OCI-LY3 (cell line): ENCODE measurements around the gene ARPC5L.

Source experiments
- H2AFZ ChIP-seq: fragments of 200-600, 300-600 bp; shearing (Covaris generic); 2 replicates; pipeline ENCODE4 v1.6.0; 2014; ENCODE audit warnings: antibody characterized with exemption, low read depth, low read length
- H3K27ac ChIP-seq: fragments of 200-600, 300-600 bp; sonication (generic); 2 replicates; pipeline ENCODE4 v1.5.1; 2014; ENCODE audit warnings: mild to moderate bottlenecking, low read length, moderate library complexity, mixed read lengths
- H3K27me3 ChIP-seq: fragments of 200-600, 300-600 bp; sonication (generic); 2 replicates; pipeline ENCODE4 v1.6.1; 2014; ENCODE audit warnings: low read depth, low read length, mixed read lengths
- H3K36me3 ChIP-seq: fragments of 200-600, 300-600 bp; sonication (generic); replicated peaks from 2 replicates; pipeline ENCODE3; 2014; ENCODE audit warnings: low read depth, low read length, mixed read lengths
- H3K4me1 ChIP-seq: fragments of 300-600, 200-600 bp; sonication (generic); 2 replicates; pipeline ENCODE4 v1.6.1; 2014; ENCODE audit warnings: low read length, mixed read lengths
- H3K4me2 ChIP-seq: fragments of 200-600, 300-600 bp; sonication (generic); 2 replicates; pipeline ENCODE4 v1.6.1; 2014; ENCODE audit warnings: low read length, mixed read lengths
- H3K4me3 ChIP-seq: fragments of 300-600, 200-600 bp; sonication (generic); 2 replicates; pipeline ENCODE4 v1.5.1; 2014; ENCODE audit warnings: antibody characterized with exemption, mild to moderate bottlenecking, low read length, moderate library complexity
- H3K79me2 ChIP-seq: fragments of 300-600, 200-600 bp; shearing (Covaris generic); 2 replicates; pipeline ENCODE4 v1.6.1; 2014; ENCODE audit warnings: mild to moderate bottlenecking, low read length, mixed read lengths
- H3K9ac ChIP-seq: fragments of 300-600, 200-600 bp; shearing (Covaris generic); 2 replicates; pipeline ENCODE4 v1.6.0; 2014; ENCODE audit warnings: mild to moderate bottlenecking, low read length, moderate library complexity
- H3K9me3 ChIP-seq: fragments of 200-600, 300-600 bp; shearing (Covaris generic); 2 replicates; pipeline ENCODE4 v1.6.1; 2014; ENCODE audit warnings: low read length, mixed read lengths; ENCODE audit not compliant: insufficient read depth
- H4K20me1 ChIP-seq: fragments of 200-600, 300-600 bp; sonication (generic); 2 replicates; pipeline ENCODE4 v1.6.1; 2016; ENCODE audit warnings: low read length, mixed read lengths; ENCODE audit not compliant: insufficient read depth
- EZH2phosphoT487 ChIP-seq: fragments of 200-600 bp; shearing (Covaris generic); IDR thresholded peaks from 2 replicates; pipeline ENCODE4 v1.6.1; 2018; ENCODE audit warnings: antibody characterized with exemption, mixed run types, low read depth
- TF ChIP-seq, protein P1 (sequence below): fragments of 200-600, 300-600 bp; sonication (generic); IDR thresholded peaks from 2 replicates; pipeline ENCODE4 v1.5.1; 2014; ENCODE audit warnings: antibody characterized with exemption, low read length, low read depth

ARPC5L gene

DNA sequence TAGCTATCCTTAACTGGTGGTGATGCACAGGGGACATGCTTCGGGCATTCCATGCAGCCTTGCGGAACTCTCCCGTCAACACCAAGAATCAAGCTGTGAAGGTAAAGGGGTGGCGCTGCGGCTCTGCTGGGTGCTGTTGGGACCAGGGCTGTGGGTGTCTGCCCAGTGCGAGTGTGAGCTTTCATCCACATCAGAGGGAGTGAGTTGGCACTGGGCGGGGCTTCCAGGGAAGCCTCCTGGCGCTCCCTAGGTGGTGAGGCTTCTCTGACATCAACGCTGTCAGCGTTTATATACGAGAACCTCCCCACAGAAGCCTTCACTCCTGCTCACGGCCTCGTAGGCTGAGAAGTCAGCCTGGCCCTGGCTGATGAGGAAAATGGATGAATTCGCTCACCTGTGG lies 11.7 kb downstream of the ARPC5L start:
- peaks cover 59% of the 10 kb centered on the region for H3K36me3 ChIP-seq
- peaks cover 32% of the 10 kb centered on the region for H3K4me1 ChIP-seq
- H3K4me3 ChIP-seq = no peak overlapping the region
- H3K4me2 ChIP-seq = no peak overlapping the region
- no peaks in the 10 kb centered on the region for H3K27me3 ChIP-seq
- H4K20me1 ChIP-seq = peaks cover 64% of the 10 kb centered on the region
- no peak overlapping the region for H3K9ac ChIP-seq
- no peak overlapping the region for H2AFZ ChIP-seq
- H3K27ac ChIP-seq = peak overlapping the region; percentile 89
- no peaks in the 10 kb centered on the region for H3K9me3 ChIP-seq
- TF ChIP-seq, protein P1, sequence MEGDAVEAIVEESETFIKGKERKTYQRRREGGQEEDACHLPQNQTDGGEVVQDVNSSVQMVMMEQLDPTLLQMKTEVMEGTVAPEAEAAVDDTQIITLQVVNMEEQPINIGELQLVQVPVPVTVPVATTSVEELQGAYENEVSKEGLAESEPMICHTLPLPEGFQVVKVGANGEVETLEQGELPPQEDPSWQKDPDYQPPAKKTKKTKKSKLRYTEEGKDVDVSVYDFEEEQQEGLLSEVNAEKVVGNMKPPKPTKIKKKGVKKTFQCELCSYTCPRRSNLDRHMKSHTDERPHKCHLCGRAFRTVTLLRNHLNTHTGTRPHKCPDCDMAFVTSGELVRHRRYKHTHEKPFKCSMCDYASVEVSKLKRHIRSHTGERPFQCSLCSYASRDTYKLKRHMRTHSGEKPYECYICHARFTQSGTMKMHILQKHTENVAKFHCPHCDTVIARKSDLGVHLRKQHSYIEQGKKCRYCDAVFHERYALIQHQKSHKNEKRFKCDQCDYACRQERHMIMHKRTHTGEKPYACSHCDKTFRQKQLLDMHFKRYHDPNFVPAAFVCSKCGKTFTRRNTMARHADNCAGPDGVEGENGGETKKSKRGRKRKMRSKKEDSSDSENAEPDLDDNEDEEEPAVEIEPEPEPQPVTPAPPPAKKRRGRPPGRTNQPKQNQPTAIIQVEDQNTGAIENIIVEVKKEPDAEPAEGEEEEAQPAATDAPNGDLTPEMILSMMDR = no peak
- TF ChIP-seq EZH2phosphoT487 = no peak
- peaks cover 78% of the 10 kb centered on the region for H3K79me2 ChIP-seq

DNA sequence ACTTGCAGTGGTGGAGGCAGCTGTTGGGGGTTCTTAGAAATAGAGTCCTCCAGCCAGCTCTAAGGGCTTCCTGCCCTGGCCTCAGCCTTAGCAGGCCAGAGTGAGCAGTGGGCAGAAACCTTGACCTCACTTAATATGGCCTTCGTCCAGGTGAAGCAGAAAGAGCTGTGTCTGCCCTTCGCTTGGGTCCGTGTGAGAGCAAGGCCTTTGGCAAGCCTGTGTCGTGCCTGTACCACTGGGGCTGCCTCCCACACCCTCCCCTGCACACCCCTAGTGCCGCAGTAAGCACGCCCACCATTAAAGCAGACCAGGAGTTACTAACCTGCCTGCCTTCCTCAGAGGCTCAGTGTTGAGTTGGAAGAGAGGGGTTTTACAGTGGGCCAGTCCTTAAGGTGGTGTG lies 13.6 kb downstream of the ARPC5L start:
- Histone ChIP-seq H3K79me2 (peaks cover 60% of the 10 kb centered on the region), H3K36me3 (peaks cover 64% of the 10 kb centered on the region)

DNA sequence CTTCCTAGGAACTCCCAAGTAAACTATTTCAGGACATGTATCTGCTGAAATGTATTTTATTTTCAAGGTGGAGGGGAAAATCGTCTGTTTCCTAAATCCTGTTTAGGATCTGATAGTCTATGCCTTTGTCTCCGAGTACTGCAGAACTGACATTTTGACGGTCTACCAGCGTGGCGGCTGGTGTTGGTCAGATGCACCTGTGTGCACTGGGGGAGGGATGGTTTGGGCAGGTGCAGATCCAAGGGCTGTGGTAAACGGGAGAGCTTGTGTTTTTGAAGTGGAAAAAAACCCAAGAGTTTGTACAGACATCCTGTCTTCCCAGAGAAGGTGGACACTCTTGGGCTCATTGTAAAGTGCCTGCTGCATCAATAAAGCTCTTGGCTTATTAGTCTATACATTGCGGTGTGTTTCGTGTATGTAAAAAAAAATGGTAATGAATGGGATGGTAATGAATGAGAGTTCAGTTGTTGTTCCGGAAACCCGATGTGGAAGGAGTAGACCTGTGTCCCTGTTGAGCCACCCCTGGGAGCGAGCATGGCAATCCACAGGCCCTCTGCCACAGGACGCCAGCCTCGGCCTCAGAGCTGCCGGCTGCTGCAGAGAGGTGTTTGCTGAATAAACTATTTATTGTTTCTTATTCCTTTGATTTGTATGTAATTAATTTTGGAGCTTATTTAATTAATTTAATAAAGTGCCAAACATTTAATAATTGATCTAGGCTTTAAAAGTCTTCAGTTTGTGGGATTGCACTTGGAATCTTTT lies 15.3 kb downstream of the ARPC5L start:
- H3K79me2 ChIP-seq = peaks cover 43% of the 10 kb centered on the region
- TF ChIP-seq EZH2phosphoT487 = no peak
- TF ChIP-seq, protein P1 = no peak
- H4K20me1 ChIP-seq = peaks cover 50% of the 10 kb centered on the region
- no peak overlapping the region for H3K4me3 ChIP-seq
- H3K36me3 ChIP-seq = peaks cover 54% of the 10 kb centered on the region
- H3K4me1 ChIP-seq = peaks cover 20% of the 10 kb centered on the region
- no peak overlapping the region for H3K4me2 ChIP-seq
- H3K27me3 ChIP-seq = no peaks in the 10 kb centered on the region
- H3K9me3 ChIP-seq = no peaks in the 10 kb centered on the region
- no peak overlapping the region for H3K9ac ChIP-seq
- no peak overlapping the region for H2AFZ ChIP-seq
- H3K27ac ChIP-seq = no peak overlapping the region

More for the DNA sequence above, 13.6 kb downstream of the ARPC5L start:
- Histone ChIP-seq H3K4me2 (no peak overlapping the region), H2AFZ (no peak overlapping the region), H4K20me1 (peaks cover 67% of the 10 kb centered on the region), H3K4me3 (no peak overlapping the region), H3K9ac (no peak overlapping the region), H3K27ac (no peak overlapping the region), H3K27me3 (no peaks in the 10 kb centered on the region), H3K9me3 (no peaks in the 10 kb centered on the region), H3K4me1 (peaks cover 36% of the 10 kb centered on the region)
- no peak for TF ChIP-seq EZH2phosphoT487
- TF ChIP-seq, protein P1 = no peak

DNA sequence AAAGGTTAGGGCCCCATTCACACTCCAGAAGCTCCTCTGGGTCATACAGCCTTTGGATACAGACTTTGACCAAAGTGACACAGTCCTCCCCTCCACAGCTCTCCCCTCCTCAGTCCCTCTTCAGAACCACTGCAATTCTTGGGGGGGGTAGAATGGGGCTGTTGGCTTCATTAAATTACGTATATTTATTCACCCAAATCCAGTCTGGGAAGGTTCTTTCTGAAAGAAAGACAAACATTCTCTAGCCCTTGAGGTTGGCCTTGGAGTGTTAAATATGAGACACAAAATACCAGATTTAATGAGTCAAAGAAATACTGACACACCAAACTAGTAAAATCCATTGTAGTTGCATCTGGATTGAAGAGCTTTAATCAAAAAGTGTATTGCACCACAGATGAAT lies 16.1 kb downstream of the ARPC5L start:
- H3K27ac ChIP-seq = no peak overlapping the region
- no peak overlapping the region for H3K4me3 ChIP-seq
- H3K4me2 ChIP-seq = no peak overlapping the region
- H3K27me3 ChIP-seq = no peaks in the 10 kb centered on the region
- H3K36me3 ChIP-seq = peaks cover 53% of the 10 kb centered on the region
- no peak overlapping the region for H3K9ac ChIP-seq
- H3K4me1 ChIP-seq = peaks cover 12% of the 10 kb centered on the region
- TF ChIP-seq EZH2phosphoT487 = no peak
- TF ChIP-seq, protein P1 = no peak
- H3K9me3 ChIP-seq = no peaks in the 10 kb centered on the region
- H2AFZ ChIP-seq = no peak overlapping the region
- peaks cover 44% of the 10 kb centered on the region for H4K20me1 ChIP-seq
- H3K79me2 ChIP-seq = peaks cover 34% of the 10 kb centered on the region
